ENCODE measurements around the gene FAM107B.
"Not testable (repeated sequence)": the region's sequence is repeated elsewhere in the genome, so short reads cannot be mapped to it uniquely, and the experiment has no call there.

FAM107B gene

DNA sequence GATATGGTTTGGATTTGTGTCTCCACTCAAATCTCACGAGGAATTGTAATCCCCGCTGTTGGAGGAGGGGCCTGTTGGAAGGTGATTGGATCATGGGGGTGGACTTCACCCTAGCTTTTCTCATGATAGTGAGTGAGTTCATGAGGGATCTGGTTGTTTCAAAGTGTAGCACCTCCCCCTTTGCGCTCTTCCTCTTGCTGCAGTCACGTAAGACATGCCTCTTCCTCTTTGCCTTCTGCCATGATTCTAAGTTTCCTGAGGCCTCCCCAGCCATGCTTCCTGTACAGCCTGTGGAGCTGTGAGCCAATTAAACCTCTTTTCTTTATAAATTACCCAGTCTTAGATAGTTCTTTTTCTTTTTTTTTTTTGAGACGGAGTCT is 46.1 kb upstream of the FAM107B start:
- Histone ChIP-seq H2BK12ac (ENCODE audit: low read length in 2 of 2) (no peak overlapping the region), H3K36me3 (ENCODE audit: control insufficient read depth in 1 of 2, insufficient read depth in 2 of 2, low read depth in 1 of 2, low read length in 2 of 2) (no peaks in the 10 kb centered on the region), H3K18ac (ENCODE audit: low read depth in 1 of 2, low read length in 2 of 2) (peak overlapping the region in 1 of 2 experiments; percentile 70), H3K79me1 (replicated peaks; ENCODE audit: low read length, poor library complexity, severe bottlenecking) (no peaks in the 10 kb centered on the region), H3K14ac (ENCODE audit: low read length in 2 of 2) (peak overlapping the region in 1 of 2 experiments; percentile 48), H2AK5ac (ENCODE audit: low read length, severe bottlenecking) (no peak overlapping the region), H3K4me2 (ENCODE audit: low read length, poor library complexity, severe bottlenecking) (no peak overlapping the region), H3K27me3 (ENCODE audit: control insufficient read depth in 1 of 2, insufficient read depth in 1 of 2, low read length in 2 of 2) (no peaks in the 10 kb centered on the region), H3K27ac (ENCODE audit: low read length, poor library complexity, severe bottlenecking) (no peak overlapping the region), H3K4me1 (ENCODE audit: control insufficient read depth, insufficient read depth, low read depth, low read length) (no peaks in the 10 kb centered on the region), H2BK15ac (ENCODE audit: low read depth, poor library complexity, severe bottlenecking) (no peak overlapping the region), H2BK120ac (ENCODE audit: low read depth, low read length) (no peak overlapping the region), H3K4ac (ENCODE audit: low read depth in 1 of 2, low read length in 2 of 2) (no peak overlapping the region), H3K4me3 (ENCODE audit: insufficient read depth in 1 of 2, low read depth in 1 of 2, low read length in 2 of 2) (no peak overlapping the region), H3K23ac (ENCODE audit: low read length in 2 of 2) (no peak overlapping the region), H2BK5ac (ENCODE audit: low read depth, low read length, poor library complexity, severe bottlenecking) (no peak overlapping the region), H4K8ac (ENCODE audit: low read length) (no peak overlapping the region), H3K9me3 (ENCODE audit: control insufficient read depth, low read length) (no peaks in the 10 kb centered on the region), H2AFZ (ENCODE audit: low read depth, low read length) (no peak overlapping the region), H4K91ac (ENCODE audit: low read length) (no peak overlapping the region), H3K9ac (ENCODE audit: low read length) (no peak overlapping the region)
- 97% methylated on average over 5 of the region's 5 CpGs for WGBS
- no peak for DNase-seq

- H2BK15ac ChIP-seq (ENCODE audit: low read depth, poor library complexity, severe bottlenecking) = no peak overlapping the region
- DNase-seq = peak; percentile 43
- no peak overlapping the region for H2BK5ac ChIP-seq (ENCODE audit: low read depth, low read length, poor library complexity, severe bottlenecking)
- no peaks in the 10 kb centered on the region for H3K4me1 ChIP-seq (ENCODE audit: control insufficient read depth, insufficient read depth, low read depth, low read length)
- H2AFZ ChIP-seq (ENCODE audit: low read depth, low read length) = no peak overlapping the region
- H3K4me2 ChIP-seq (ENCODE audit: low read length, poor library complexity, severe bottlenecking) = no peak overlapping the region
- no peak overlapping the region for H3K18ac ChIP-seq (ENCODE audit: low read depth in 1 of 2, low read length in 2 of 2)
- no peaks in the 10 kb centered on the region for H3K9me3 ChIP-seq (ENCODE audit: control insufficient read depth, low read length)
- H4K91ac ChIP-seq (ENCODE audit: low read length) = no peak overlapping the region
- H2BK12ac ChIP-seq (ENCODE audit: low read length in 2 of 2) = no peak overlapping the region
- H3K9ac ChIP-seq (ENCODE audit: low read length) = no peak overlapping the region
- WGBS = 100% methylated on average over 3 of the region's 10 CpGs
- H3K4ac ChIP-seq (ENCODE audit: low read depth in 1 of 2, low read length in 2 of 2) = no peak overlapping the region
- H3K27me3 ChIP-seq (ENCODE audit: control insufficient read depth in 1 of 2, insufficient read depth in 1 of 2, low read length in 2 of 2) = no peaks in the 10 kb centered on the region
- no peak overlapping the region for H3K23ac ChIP-seq (ENCODE audit: low read length in 2 of 2)
- no peak overlapping the region for H2AK5ac ChIP-seq (ENCODE audit: low read length, severe bottlenecking)
- no peaks in the 10 kb centered on the region for H3K79me1 ChIP-seq (replicated peaks; ENCODE audit: low read length, poor library complexity, severe bottlenecking)
- H2BK120ac ChIP-seq (ENCODE audit: low read depth, low read length) = no peak overlapping the region
- no peak overlapping the region for H3K27ac ChIP-seq (ENCODE audit: low read length, poor library complexity, severe bottlenecking)
- H3K4me3 ChIP-seq (ENCODE audit: insufficient read depth in 1 of 2, low read depth in 1 of 2, low read length in 2 of 2) = no peak overlapping the region
- H4K8ac ChIP-seq (ENCODE audit: low read length) = no peak overlapping the region
- H3K36me3 ChIP-seq (ENCODE audit: control insufficient read depth in 1 of 2, insufficient read depth in 2 of 2, low read depth in 1 of 2, low read length in 2 of 2) = no peaks in the 10 kb centered on the region
- no peak overlapping the region for H3K14ac ChIP-seq (ENCODE audit: low read length in 2 of 2)
These were observed 45.5 kb upstream of the FAM107B start for GRCh38 chr10:14820010-14820774.

DNA sequence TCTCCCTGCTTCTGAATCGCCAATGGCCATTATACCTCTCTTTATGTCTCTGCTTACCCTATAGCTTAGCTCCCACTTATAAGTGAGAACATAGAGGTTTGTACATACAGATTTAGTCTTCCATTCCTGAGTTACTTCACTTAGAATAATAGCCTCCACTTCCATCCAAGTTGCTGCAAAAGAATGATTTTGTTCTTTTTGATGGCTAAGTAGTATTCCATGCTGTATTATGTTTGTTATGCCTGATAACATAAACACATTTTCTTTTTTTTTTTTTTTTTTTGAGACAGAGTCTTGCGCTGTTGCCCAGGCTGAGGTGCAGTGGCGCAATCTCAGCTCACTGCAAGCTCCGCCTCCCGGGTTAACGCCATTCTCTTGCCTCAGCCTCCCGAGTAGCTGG is 42.0 kb upstream of the FAM107B start:
- not testable (repeated sequence) for H3K27me3 ChIP-seq (ENCODE audit: control insufficient read depth in 1 of 2, insufficient read depth in 1 of 2, low read length in 2 of 2); H3K4me1 ChIP-seq (ENCODE audit: control insufficient read depth, insufficient read depth, low read depth, low read length); DNase-seq; H2AK5ac ChIP-seq (ENCODE audit: low read length, severe bottlenecking); H2BK120ac ChIP-seq (ENCODE audit: low read depth, low read length); H3K18ac ChIP-seq (ENCODE audit: low read depth in 1 of 2, low read length in 2 of 2); H3K27ac ChIP-seq (ENCODE audit: low read length, poor library complexity, severe bottlenecking); H4K91ac ChIP-seq (ENCODE audit: low read length); H3K4me2 ChIP-seq (ENCODE audit: low read length, poor library complexity, severe bottlenecking); H3K4me3 ChIP-seq (ENCODE audit: insufficient read depth in 1 of 2, low read depth in 1 of 2, low read length in 2 of 2); H3K23ac ChIP-seq (ENCODE audit: low read length in 2 of 2); H3K9ac ChIP-seq (ENCODE audit: low read length); H2BK12ac ChIP-seq (ENCODE audit: low read length in 2 of 2); H3K36me3 ChIP-seq (ENCODE audit: control insufficient read depth in 1 of 2, insufficient read depth in 2 of 2, low read depth in 1 of 2, low read length in 2 of 2); H3K79me1 ChIP-seq (replicated peaks; ENCODE audit: low read length, poor library complexity, severe bottlenecking); H2BK15ac ChIP-seq (ENCODE audit: low read depth, poor library complexity, severe bottlenecking); H2BK5ac ChIP-seq (ENCODE audit: low read depth, low read length, poor library complexity, severe bottlenecking); H3K4ac ChIP-seq (ENCODE audit: low read depth in 1 of 2, low read length in 2 of 2); H2AFZ ChIP-seq (ENCODE audit: low read depth, low read length); H3K9me3 ChIP-seq (ENCODE audit: control insufficient read depth, low read length); H3K14ac ChIP-seq (ENCODE audit: low read length in 2 of 2); H4K8ac ChIP-seq (ENCODE audit: low read length)
- WGBS = 96% methylated on average over 5 of the region's 7 CpGs

- no peak overlapping the region for H2BK5ac ChIP-seq (ENCODE audit: low read depth, low read length, poor library complexity, severe bottlenecking)
- H4K91ac ChIP-seq (ENCODE audit: low read length) = no peak overlapping the region
- no peak overlapping the region for H3K4ac ChIP-seq (ENCODE audit: low read depth in 1 of 2, low read length in 2 of 2)
- no peak overlapping the region for H3K23ac ChIP-seq (ENCODE audit: low read length in 2 of 2)
- no peaks in the 10 kb centered on the region for H3K4me1 ChIP-seq (ENCODE audit: control insufficient read depth, insufficient read depth, low read depth, low read length)
- no peak overlapping the region for H3K4me3 ChIP-seq (ENCODE audit: insufficient read depth in 1 of 2, low read depth in 1 of 2, low read length in 2 of 2)
- no peak overlapping the region for H2BK12ac ChIP-seq (ENCODE audit: low read length in 2 of 2)
- no peaks in the 10 kb centered on the region for H3K9me3 ChIP-seq (ENCODE audit: control insufficient read depth, low read length)
- no peak overlapping the region for H2BK15ac ChIP-seq (ENCODE audit: low read depth, poor library complexity, severe bottlenecking)
- H2BK120ac ChIP-seq (ENCODE audit: low read depth, low read length) = no peak overlapping the region
- H4K8ac ChIP-seq (ENCODE audit: low read length) = no peak overlapping the region
- H2AK5ac ChIP-seq (ENCODE audit: low read length, severe bottlenecking) = no peak overlapping the region
- no peak overlapping the region for H3K9ac ChIP-seq (ENCODE audit: low read length)
- no peak overlapping the region for H3K14ac ChIP-seq (ENCODE audit: low read length in 2 of 2)
- 87% methylated on average over 5 of the region's 6 CpGs for WGBS
- H3K4me2 ChIP-seq (ENCODE audit: low read length, poor library complexity, severe bottlenecking) = no peak overlapping the region
- peak; percentile 59 for DNase-seq
- H3K27ac ChIP-seq (ENCODE audit: low read length, poor library complexity, severe bottlenecking) = no peak overlapping the region
- no peaks in the 10 kb centered on the region for H3K36me3 ChIP-seq (ENCODE audit: control insufficient read depth in 1 of 2, insufficient read depth in 2 of 2, low read depth in 1 of 2, low read length in 2 of 2)
- no peak overlapping the region for H2AFZ ChIP-seq (ENCODE audit: low read depth, low read length)
- peak overlapping the region in 1 of 2 experiments; percentile 12 for H3K18ac ChIP-seq (ENCODE audit: low read depth in 1 of 2, low read length in 2 of 2)
- no peaks in the 10 kb centered on the region for H3K79me1 ChIP-seq (replicated peaks; ENCODE audit: low read length, poor library complexity, severe bottlenecking)
- peaks cover 0 to 3% of the 10 kb centered on the region in 2 experiments for H3K27me3 ChIP-seq (ENCODE audit: control insufficient read depth in 1 of 2, insufficient read depth in 1 of 2, low read length in 2 of 2)
These were observed 41.0 kb upstream of the FAM107B start for GRCh38 chr10:14815681-14816080.

Measured in mesenchymal stem cell (in vitro differentiated cells and primary cell).